Ascending aorta (tissue), 2 donors: ENCODE measurements around the gene ACP7. TPM values are rescaled to one million over a fixed set of nuclear protein-coding genes. Genes with fewer than 3 reads are reported as not detected.

Source experiments
- DNase-seq, 2 donors: peaks; one replicate each; pipeline ENCODE4 v3.0.0-alpha.2; 2019; ENCODE audit warnings: low spot score in 2 of 2
- H3K27ac ChIP-seq, 2 donors: fragments of 200-600 bp; sonication (generic); one replicate each; pipeline ENCODE4 v1.5.1; 2016 to 2017; ENCODE audit warnings: mild to moderate bottlenecking in 1 of 2
- H3K27me3 ChIP-seq: fragments of 200-600 bp; sonication (generic); one replicate; pipeline ENCODE4 v1.5.1; 2017
- H3K36me3 ChIP-seq, 2 donors: fragments of 200-600 bp; sonication (generic); one replicate each; pipeline ENCODE4 v1.5.1; 2016
- H3K4me1 ChIP-seq, 2 donors: fragments of 200-600 bp; sonication (generic); one replicate each; pipeline ENCODE4 v1.5.1; 2016 to 2017; ENCODE audit warnings: mild to moderate bottlenecking in 1 of 2
- H3K4me3 ChIP-seq, 2 donors: fragments of 200-600 bp; sonication (generic); one replicate each; pipeline ENCODE4 v1.5.1; 2016 to 2017; ENCODE audit warnings: mild to moderate bottlenecking in 1 of 2
- H3K9me3 ChIP-seq, 2 donors: fragments of 200-600 bp; sonication (generic); one replicate each; pipeline ENCODE4 v1.5.1; 2016
- CTCF ChIP-seq, 3 experiments: fragments of 200-600 bp in 2 of 3; fragments of 450-650 bp in 1 of 3; sonication (generic) in 2 of 3; IDR thresholded peaks; one replicate each; pipeline ENCODE4 v1.5.1; 2016 to 2019; ENCODE audit warnings: antibody characterized with exemption in 3 of 3, mild to moderate bottlenecking in 1 of 3, moderate library complexity in 1 of 3
- intact Hi-C: fragments of 100-400 bp; cut with DNase I; formaldehyde crosslinking; loops from one replicate; pipeline ENCODE4 v1.15.1; 2023
- total RNA-seq: library from RNA; depleted of rRNA; stranded (reverse); fragments of >200 nt; gene quantifications from one replicate; pipeline ENCODE4 v1.1.0, GENCODE V29; 2016

The ACP7 gene
- total RNA-seq, 1 donor from 2014 or later: not detected

DNA sequence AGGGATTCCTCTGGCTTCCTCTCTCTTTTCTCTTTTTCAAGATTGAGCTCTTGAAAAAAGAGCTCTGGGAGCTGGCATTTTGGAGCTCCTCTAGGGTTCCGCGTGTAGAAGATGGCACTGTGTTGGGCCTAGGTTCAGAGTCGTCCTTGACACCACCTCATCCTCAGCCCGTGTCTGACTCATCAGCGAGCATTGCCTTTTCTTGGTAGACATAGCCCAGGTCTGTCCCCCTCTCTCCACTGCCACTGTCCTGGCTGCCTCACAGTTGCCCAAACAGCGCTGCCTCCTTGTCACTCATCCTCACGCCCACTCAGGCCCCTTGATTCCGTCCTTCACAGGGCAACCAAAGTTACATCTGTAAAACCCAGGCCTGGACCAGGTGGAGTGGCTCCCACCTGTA lies 66.1 kb downstream of the ACP7 start:
- TF ChIP-seq CTCF (IDR thresholded peaks at IDR 0.05): no peak
- H3K4me3 ChIP-seq: no peak overlapping the region
- DNase-seq: no peak
- intact Hi-C loops: no loop called here
- H3K27ac ChIP-seq: no peak overlapping the region
- H3K4me1 ChIP-seq: peaks cover 1 to 11% of the 10 kb centered on the region in 2 donors
- H3K36me3 ChIP-seq: no peaks in the 10 kb centered on the region
- no peaks in the 10 kb centered on the region for H3K9me3 ChIP-seq
- H3K27me3 ChIP-seq: no peaks in the 10 kb centered on the region

DNA sequence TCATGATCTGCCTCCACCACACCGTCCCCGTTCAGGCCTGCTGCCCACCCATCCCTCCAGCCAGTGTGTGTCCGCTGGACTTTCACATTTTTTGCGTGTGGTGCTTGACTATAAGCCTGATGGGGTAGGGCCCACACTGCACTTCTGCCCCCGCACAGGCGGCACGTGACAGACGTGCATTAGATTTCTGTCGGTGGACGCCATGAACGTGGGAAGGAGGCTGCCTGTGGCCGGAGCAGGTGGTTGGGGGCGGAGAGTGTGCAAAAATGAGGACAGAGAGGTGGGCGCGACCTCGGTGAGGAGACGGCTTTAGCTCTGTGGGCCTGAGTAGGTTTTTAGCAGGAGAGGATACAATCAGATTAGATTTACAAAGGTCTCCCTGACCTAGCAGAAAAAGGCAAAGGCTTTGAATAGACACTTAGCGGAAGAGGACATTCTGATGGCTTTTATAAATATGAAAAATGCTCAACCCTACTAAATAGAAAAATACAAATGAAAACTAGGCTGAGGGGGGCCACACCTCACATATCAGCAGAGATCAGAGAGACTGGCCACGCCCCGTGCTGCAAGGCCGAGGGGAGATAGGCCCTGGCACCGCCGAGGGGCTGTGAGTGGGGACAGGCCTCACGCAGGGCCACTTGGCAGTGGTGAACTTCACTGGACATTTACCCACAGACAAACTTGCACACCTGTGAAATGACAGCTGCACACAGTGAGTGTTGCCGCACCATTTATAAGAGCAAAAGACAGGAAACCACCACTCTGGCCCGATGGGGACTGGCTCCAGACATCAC lies 66.8 kb downstream of the ACP7 start:
- no peaks in the 10 kb centered on the region for H3K36me3 ChIP-seq
- DNase-seq: no peak
- no peak for TF ChIP-seq CTCF (IDR thresholded peaks at IDR 0.05)
- no peak overlapping the region for H3K4me3 ChIP-seq
- intact Hi-C loops: no loop called here
- H3K27ac ChIP-seq: no peak overlapping the region
- H3K4me1 ChIP-seq: peaks cover 0 to 5% of the 10 kb centered on the region in 2 donors
- H3K27me3 ChIP-seq: no peaks in the 10 kb centered on the region
- no peaks in the 10 kb centered on the region for H3K9me3 ChIP-seq

DNA sequence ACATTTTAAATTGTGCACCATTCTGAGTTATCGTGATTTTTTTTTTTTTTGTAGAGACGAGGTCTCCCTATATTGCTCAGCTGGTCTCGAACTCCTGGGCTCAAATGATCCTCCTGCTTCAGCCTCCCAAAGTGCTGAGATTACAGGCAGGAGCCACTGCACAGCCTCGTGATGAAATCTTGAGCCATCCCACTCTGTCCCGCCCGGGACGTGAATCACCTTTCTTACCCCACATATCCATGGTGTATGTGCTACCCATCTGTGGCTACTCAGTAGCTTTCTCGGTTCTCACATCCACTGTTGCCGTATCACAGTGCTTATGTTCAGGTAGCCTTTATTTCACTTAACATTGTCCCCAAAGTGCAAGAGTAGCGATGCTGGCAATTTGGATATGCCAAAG lies 67.9 kb downstream of the ACP7 start:
- Histone ChIP-seq H3K27me3 (no peaks in the 10 kb centered on the region), H3K36me3 (no peaks in the 10 kb centered on the region), H3K4me1 (peaks cover 0 to 11% of the 10 kb centered on the region in 2 donors), H3K27ac (no peak overlapping the region), H3K9me3 (no peaks in the 10 kb centered on the region), H3K4me3 (no peak overlapping the region)
- intact Hi-C loops: no loop called here
- no peak for TF ChIP-seq CTCF (IDR thresholded peaks at IDR 0.05)
- no peak for DNase-seq

- TF ChIP-seq CTCF (IDR thresholded peaks at IDR 0.05): no peak
- H3K27me3 ChIP-seq: no peaks in the 10 kb centered on the region
- H3K4me3 ChIP-seq: no peak overlapping the region
- intact Hi-C loops: no loop called here
- no peaks in the 10 kb centered on the region for H3K9me3 ChIP-seq
- H3K4me1 ChIP-seq: peaks cover 0 to 22% of the 10 kb centered on the region in 2 donors
- DNase-seq: no peak
- no peak overlapping the region for H3K27ac ChIP-seq
- H3K36me3 ChIP-seq: no peaks in the 10 kb centered on the region
Measured at GRCh38 chr19:39154100-39154628, 70.0 kb downstream of the ACP7 start.

- no peak for DNase-seq
- peaks cover under 1 to 23% of the 10 kb centered on the region in 2 donors for H3K4me1 ChIP-seq
- no peaks in the 10 kb centered on the region for H3K27me3 ChIP-seq
- no peak overlapping the region for H3K27ac ChIP-seq
- no peak overlapping the region for H3K4me3 ChIP-seq
- no peaks in the 10 kb centered on the region for H3K9me3 ChIP-seq
- no peaks in the 10 kb centered on the region for H3K36me3 ChIP-seq
- intact Hi-C loops: no loop called here
- no peak for TF ChIP-seq CTCF (IDR thresholded peaks at IDR 0.05)
Measured at GRCh38 chr19:39154629-39155100, 70.5 kb downstream of the ACP7 start.
